Measurements from ENCODE around the gene PTPN12.

GRCh38 chr7:77649716-77650349, 112.7 kb downstream of the PTPN12 start:
- no peak for TF ChIP-seq POLR2A (IDR thresholded peaks at IDR 0.05)
- TF ChIP-seq, protein P1, sequence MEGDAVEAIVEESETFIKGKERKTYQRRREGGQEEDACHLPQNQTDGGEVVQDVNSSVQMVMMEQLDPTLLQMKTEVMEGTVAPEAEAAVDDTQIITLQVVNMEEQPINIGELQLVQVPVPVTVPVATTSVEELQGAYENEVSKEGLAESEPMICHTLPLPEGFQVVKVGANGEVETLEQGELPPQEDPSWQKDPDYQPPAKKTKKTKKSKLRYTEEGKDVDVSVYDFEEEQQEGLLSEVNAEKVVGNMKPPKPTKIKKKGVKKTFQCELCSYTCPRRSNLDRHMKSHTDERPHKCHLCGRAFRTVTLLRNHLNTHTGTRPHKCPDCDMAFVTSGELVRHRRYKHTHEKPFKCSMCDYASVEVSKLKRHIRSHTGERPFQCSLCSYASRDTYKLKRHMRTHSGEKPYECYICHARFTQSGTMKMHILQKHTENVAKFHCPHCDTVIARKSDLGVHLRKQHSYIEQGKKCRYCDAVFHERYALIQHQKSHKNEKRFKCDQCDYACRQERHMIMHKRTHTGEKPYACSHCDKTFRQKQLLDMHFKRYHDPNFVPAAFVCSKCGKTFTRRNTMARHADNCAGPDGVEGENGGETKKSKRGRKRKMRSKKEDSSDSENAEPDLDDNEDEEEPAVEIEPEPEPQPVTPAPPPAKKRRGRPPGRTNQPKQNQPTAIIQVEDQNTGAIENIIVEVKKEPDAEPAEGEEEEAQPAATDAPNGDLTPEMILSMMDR (IDR thresholded peaks at IDR 0.05 in 8 of 11, conservative IDR thresholded peaks at IDR 0.05 in 3 of 11) = no peak
